Fibroblast of peridontal ligament (primary cell): ENCODE results near the gene STAT3.
A peak's percentile ranks its signal among the peaks of the same experiment; 100 is the strongest.
"Not testable (repeated sequence)": the region's sequence is repeated elsewhere in the genome, so short reads cannot be mapped to it uniquely, and the experiment has no call there.

Experiments used
- DNase-seq: peaks from one replicate; pipeline ENCODE4 v3.0.0-alpha.2; 2010; ENCODE audit errors: extremely low read depth

The STAT3 gene

GRCh38 chr17:42316755-42317154 lies 71.5 kb downstream of the STAT3 start:
- no peak for DNase-seq

- DNase-seq, result no peak
Measured at GRCh38 chr17:42315402-42316156, 72.7 kb downstream of the STAT3 start.

- no peak for DNase-seq
Measured at GRCh38 chr17:42313773-42314566, 74.3 kb downstream of the STAT3 start.

GRCh38 chr17:42313389-42313772 lies 74.9 kb downstream of the STAT3 start:
- no peak for DNase-seq

- peak; percentile 76 for DNase-seq
Measured at GRCh38 chr17:42312285-42313130, 75.7 kb downstream of the STAT3 start.

GRCh38 chr17:42312035-42312284 lies 76.3 kb downstream of the STAT3 start:
- DNase-seq, result no peak

- peak; percentile 94 for DNase-seq
Measured at GRCh38 chr17:42311240-42312034, 76.8 kb downstream of the STAT3 start.

GRCh38 chr17:42310787-42311215 lies 77.4 kb downstream of the STAT3 start:
- DNase-seq, result no peak

- DNase-seq, result no peak
Measured at GRCh38 chr17:42309986-42310786, 78.1 kb downstream of the STAT3 start.

- DNase-seq, result no peak
Measured at GRCh38 chr17:42309142-42309541, 79.1 kb downstream of the STAT3 start.

- no peak for DNase-seq
Measured at GRCh38 chr17:42308446-42308845, 79.8 kb downstream of the STAT3 start.

- no peak for DNase-seq
Measured at GRCh38 chr17:42307362-42307927, 80.8 kb downstream of the STAT3 start.

- DNase-seq, result no peak
Measured at GRCh38 chr17:42306385-42306667, 81.9 kb downstream of the STAT3 start.

GRCh38 chr17:42305543-42306384 lies 82.5 kb downstream of the STAT3 start:
- no peak for DNase-seq

GRCh38 chr17:42305031-42305330 lies 83.3 kb downstream of the STAT3 start:
- DNase-seq, result not testable (repeated sequence)

GRCh38 chr17:42304187-42305030 lies 83.8 kb downstream of the STAT3 start:
- no peak for DNase-seq

- DNase-seq, result no peak
Measured at GRCh38 chr17:42303694-42304093, 84.5 kb downstream of the STAT3 start.

- no peak for DNase-seq
Measured at GRCh38 chr17:42301022-42301421, 87.2 kb downstream of the STAT3 start.

- not testable (repeated sequence) for DNase-seq
Measured at GRCh38 chr17:42299913-42300312, 88.3 kb downstream of the STAT3 start.
